Measurements from ENCODE around the gene GNA14.

DNA sequence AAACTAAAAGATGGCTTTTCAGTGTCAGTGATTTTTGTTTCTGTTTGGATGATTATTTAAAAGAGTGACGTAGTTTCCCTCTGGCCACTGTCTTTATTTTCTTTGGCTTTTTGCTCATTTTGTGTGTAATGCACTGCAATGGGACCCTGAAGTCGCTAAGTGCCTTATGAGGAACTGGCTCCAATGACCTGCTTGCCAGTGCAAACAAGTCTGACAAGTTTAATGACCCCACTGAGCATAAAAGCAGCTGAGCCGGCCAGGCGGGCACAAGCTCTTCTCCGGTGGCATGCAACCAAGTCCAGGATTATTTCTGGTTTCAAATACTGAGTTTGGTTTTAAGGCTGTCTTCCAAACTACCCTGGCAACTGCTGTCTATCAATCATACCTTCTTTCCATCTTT, 15.6 kb upstream of the GNA14 start:
- no peak for TF ChIP-seq CTCF (IDR thresholded peaks at IDR 0.05; ENCODE audit: low read depth, low read length)
- TF ChIP-seq EZH2phosphoT487 (IDR thresholded peaks at IDR 0.05; ENCODE audit: low read depth), result no peak
